ENCODE results near the gene ST6GALNAC5.

DNA sequence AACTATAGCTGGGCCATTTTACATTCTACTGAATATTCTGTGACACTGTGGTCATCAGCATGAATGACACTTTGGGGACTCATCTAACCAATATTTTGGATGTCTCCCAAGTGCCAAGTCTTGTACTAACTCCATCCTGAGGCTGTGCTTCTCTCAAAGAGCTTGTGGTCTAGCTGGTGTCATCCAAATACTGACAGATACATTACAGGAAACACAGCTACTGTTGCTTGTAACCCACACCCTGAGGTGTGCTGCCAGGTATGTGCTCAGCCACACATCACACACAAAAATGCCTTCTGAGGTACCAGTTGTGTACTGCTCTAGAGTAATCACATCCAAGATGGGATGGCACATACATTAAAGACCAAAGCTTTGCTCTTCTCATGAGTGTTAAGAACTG is 81.6 kb downstream of the ST6GALNAC5 start:
- TF ChIP-seq, protein P1, sequence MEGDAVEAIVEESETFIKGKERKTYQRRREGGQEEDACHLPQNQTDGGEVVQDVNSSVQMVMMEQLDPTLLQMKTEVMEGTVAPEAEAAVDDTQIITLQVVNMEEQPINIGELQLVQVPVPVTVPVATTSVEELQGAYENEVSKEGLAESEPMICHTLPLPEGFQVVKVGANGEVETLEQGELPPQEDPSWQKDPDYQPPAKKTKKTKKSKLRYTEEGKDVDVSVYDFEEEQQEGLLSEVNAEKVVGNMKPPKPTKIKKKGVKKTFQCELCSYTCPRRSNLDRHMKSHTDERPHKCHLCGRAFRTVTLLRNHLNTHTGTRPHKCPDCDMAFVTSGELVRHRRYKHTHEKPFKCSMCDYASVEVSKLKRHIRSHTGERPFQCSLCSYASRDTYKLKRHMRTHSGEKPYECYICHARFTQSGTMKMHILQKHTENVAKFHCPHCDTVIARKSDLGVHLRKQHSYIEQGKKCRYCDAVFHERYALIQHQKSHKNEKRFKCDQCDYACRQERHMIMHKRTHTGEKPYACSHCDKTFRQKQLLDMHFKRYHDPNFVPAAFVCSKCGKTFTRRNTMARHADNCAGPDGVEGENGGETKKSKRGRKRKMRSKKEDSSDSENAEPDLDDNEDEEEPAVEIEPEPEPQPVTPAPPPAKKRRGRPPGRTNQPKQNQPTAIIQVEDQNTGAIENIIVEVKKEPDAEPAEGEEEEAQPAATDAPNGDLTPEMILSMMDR (conservative IDR thresholded peaks at IDR 0.05; ENCODE audit: low read length) = no peak
- no peak for TF ChIP-seq EZH2phosphoT487 (IDR thresholded peaks at IDR 0.05; ENCODE audit: borderline replicate concordance)
